WTC11 (cell line): ENCODE data around the gene TBL1XR1. TPM values are rescaled to one million over a fixed set of nuclear protein-coding genes. Genes with fewer than 3 reads are reported as not detected.

Experiments used
- ATAC-seq: fragments of 200-7000 bp; cut with Tn5 transposase; 2 replicates; pipeline ENCODE4 v1.10.0; 2021; ENCODE audit warnings: mild to moderate bottlenecking, moderate library complexity
- CTCF ChIA-PET: fragments of 300-600 bp; sonication (Branson Sonifier 250); formaldehyde crosslinking; loops from one replicate; lab custom pipeline; 2021; ENCODE audit warnings: antibody characterized with exemption; lab: Charles Lee
- POLR2A ChIA-PET: fragments of 350-600 bp; sonication (Branson Sonifier 250); formaldehyde crosslinking; loops from one replicate; lab custom pipeline; 2021; ENCODE audit warnings: antibody characterized with exemption; lab: Charles Lee
- DNase-seq: peaks from one replicate; pipeline ENCODE4 v3.0.0; 2021; ENCODE audit warnings: low spot score
- H3K27ac Mint-ChIP-seq: 2 replicates; pipeline ENCODE4 v1.8.0; 2021; ENCODE audit warnings: mixed read lengths
- H3K27me3 Mint-ChIP-seq: 2 replicates; pipeline ENCODE4 v1.8.0; 2021; ENCODE audit warnings: low read depth, mild to moderate bottlenecking, moderate library complexity, mixed read lengths
- H3K36me3 Mint-ChIP-seq: 2 replicates; pipeline ENCODE4 v1.8.0; 2021; ENCODE audit warnings: mixed read lengths
- H3K4me1 Mint-ChIP-seq: 2 replicates; pipeline ENCODE4 v1.8.0; 2022; ENCODE audit warnings: mixed read lengths
- H3K4me3 Mint-ChIP-seq: 2 replicates; pipeline ENCODE4 v1.8.0; 2021; ENCODE audit warnings: mild to moderate bottlenecking, moderate library complexity, mixed read lengths
- H3K9me3 Mint-ChIP-seq: 2 replicates; pipeline ENCODE4 v1.8.0; 2021; ENCODE audit warnings: mixed read lengths
- ATF3 ChIP-seq: sonication (generic); formaldehyde crosslinking; conservative IDR thresholded peaks from 2 replicates; pipeline ENCODE4 v1.8.1; 2022; ENCODE audit warnings: mild to moderate bottlenecking, missing genetic modification reagents
- ATF6 ChIP-seq: sonication (generic); formaldehyde crosslinking; IDR thresholded peaks from 2 replicates; pipeline ENCODE4 v1.8.1; 2023; ENCODE audit warnings: mild to moderate bottlenecking, missing genetic modification reagents
- CBFB ChIP-seq: sonication (generic); formaldehyde crosslinking; IDR thresholded peaks from 2 replicates; pipeline ENCODE4 v1.8.1; 2022; ENCODE audit warnings: mild to moderate bottlenecking, low read depth, missing genetic modification reagents
- CDX4 ChIP-seq: fragments of 250-450 bp; sonication (Bioruptor Pico); IDR thresholded peaks from 2 replicates; pipeline ENCODE4 v1.9.0; 2021; ENCODE audit warnings: moderate library complexity, mild to moderate bottlenecking, inconsistent platforms, borderline replicate concordance
- CREB1 ChIP-seq: sonication (generic); formaldehyde crosslinking; IDR thresholded peaks from 2 replicates; pipeline ENCODE4 v1.8.0; 2023; ENCODE audit warnings: mild to moderate bottlenecking, missing genetic modification reagents
- CREM ChIP-seq: sonication (generic); formaldehyde crosslinking; IDR thresholded peaks from 2 replicates; pipeline ENCODE4 v1.8.1; 2022; ENCODE audit warnings: mild to moderate bottlenecking, missing genetic modification reagents, moderate library complexity
- CTCF ChIP-seq: fragments of 200-600 bp; IDR thresholded peaks from 2 replicates; pipeline ENCODE4 v1.8.0; 2022; ENCODE audit warnings: antibody characterized with exemption
- ELF4 ChIP-seq: sonication (generic); formaldehyde crosslinking; IDR thresholded peaks from 2 replicates; pipeline ENCODE4 v1.8.1; 2022; ENCODE audit warnings: low read depth, mild to moderate bottlenecking, moderate library complexity, missing genetic modification reagents
- GTF2I ChIP-seq: fragments of 250-450 bp; sonication (Bioruptor Pico); conservative IDR thresholded peaks from 2 replicates; pipeline ENCODE4 v1.4.0; 2021; ENCODE audit warnings: mild to moderate bottlenecking
- NFE2L1 ChIP-seq: sonication (generic); formaldehyde crosslinking; IDR thresholded peaks from 2 replicates; pipeline ENCODE4 v1.8.1; 2023; ENCODE audit warnings: missing genetic modification reagents
- NFYB ChIP-seq: sonication (generic); formaldehyde crosslinking; conservative IDR thresholded peaks from 2 replicates; pipeline ENCODE4 v1.8.0; 2022; ENCODE audit warnings: low read depth, missing genetic modification reagents
- PRDM15 ChIP-seq: sonication (generic); formaldehyde crosslinking; IDR thresholded peaks from 2 replicates; pipeline ENCODE4 v1.8.0; 2022; ENCODE audit warnings: missing genetic modification reagents
- TCF7 ChIP-seq: sonication (generic); formaldehyde crosslinking; IDR thresholded peaks from 2 replicates; pipeline ENCODE4 v1.8.0; 2022; ENCODE audit warnings: mild to moderate bottlenecking, low read depth, missing genetic modification reagents, moderate library complexity
- USF1 ChIP-seq: sonication (generic); formaldehyde crosslinking; IDR thresholded peaks from 2 replicates; pipeline ENCODE4 v1.8.0; 2022; ENCODE audit warnings: mild to moderate bottlenecking, missing genetic modification reagents
- ZNF219 ChIP-seq: sonication (generic); formaldehyde crosslinking; IDR thresholded peaks from 2 replicates; pipeline ENCODE4 v1.8.0; 2023; ENCODE audit warnings: missing genetic modification reagents, mild to moderate bottlenecking, borderline replicate concordance
- ZNF263 ChIP-seq: sonication (generic); formaldehyde crosslinking; IDR thresholded peaks from 2 replicates; pipeline ENCODE4 v1.8.1; 2022; ENCODE audit warnings: low read depth, mild to moderate bottlenecking, moderate library complexity, missing genetic modification reagents
- ZNF281 ChIP-seq: sonication (generic); formaldehyde crosslinking; IDR thresholded peaks from 2 replicates; pipeline ENCODE4 v1.8.0; 2023; ENCODE audit warnings: mild to moderate bottlenecking, missing genetic modification reagents
- ZNF671 ChIP-seq: fragments of 250-450 bp; sonication (Bioruptor Pico); IDR thresholded peaks from 2 replicates; pipeline ENCODE4 v1.8.0; 2021; ENCODE audit warnings: mild to moderate bottlenecking
- ZSCAN18 ChIP-seq: fragments of 250-450 bp; sonication (Bioruptor Pico); IDR thresholded peaks from 2 replicates; pipeline ENCODE4 v2.1.2; 2022; ENCODE audit warnings: mild to moderate bottlenecking, moderate library complexity
- total RNA-seq: library from RNA; stranded (reverse); gene quantifications from 3 replicates; pipeline ENCODE4 v1.2.3, GENCODE V29; 2021

The TBL1XR1 gene
- total RNA-seq, 1 experiment from 2014 or later: 148 TPM

- TF ChIP-seq ZNF263 (CRISPR knock-in tag) (no peak), CREB1 (no peak), PRDM15 (CRISPR knock-in tag) (no peak), TCF7 (CRISPR knock-in tag) (no peak), ELF4 (CRISPR knock-in tag) (no peak), CDX4 (no peak), NFE2L1 (CRISPR knock-in tag) (no peak)
- TF ChIP-seq, all 79 proteins: peak for 0
These were observed 111.5 kb downstream of the TBL1XR1 start (continued) for GRCh38 chr3:177085794-177086193.

GRCh38 chr3:177084616-177085015 lies 112.7 kb downstream of the TBL1XR1 start:
- Mint-ChIP-seq H3K27me3 (no peaks in the 10 kb centered on the region), H3K27ac (peak overlapping the region; percentile 35; the same call in 1 of the 2 replicates), H3K4me3 (no peak overlapping the region), H3K4me1 (peaks cover 47% of the 10 kb centered on the region), H3K9me3 (no peaks in the 10 kb centered on the region), H3K36me3 (peaks cover 9% of the 10 kb centered on the region)
- no peak for ATAC-seq
- CTCF ChIA-PET: no interaction called here
- no peak for DNase-seq
- POLR2A ChIA-PET: no interaction called here
- TF ChIP-seq CTCF (no peak), CREM (CRISPR knock-in tag) (no peak), NFYB (no peak), ZNF219 (no peak), ZSCAN18 (CRISPR knock-in tag) (no peak), CBFB (CRISPR knock-in tag) (no peak), ATF6 (no peak), ZNF281 (CRISPR knock-in tag) (no peak), ATF3 (no peak), GTF2I (CRISPR knock-in tag) (no peak), PRDM15 (CRISPR knock-in tag) (no peak), USF1 (CRISPR knock-in tag) (no peak), ZNF671 (CRISPR knock-in tag) (no peak)
